ENCODE results near the gene LAMB3.

- TF ChIP-seq POLR2AphosphoS5 (IDR thresholded peaks at IDR 0.05; ENCODE audit: low read depth, low read length), result no peak
- TF ChIP-seq POLR2A (IDR thresholded peaks at IDR 0.05; ENCODE audit: low read depth, low read length), result no peak
- TF ChIP-seq TAF1 (IDR thresholded peaks at IDR 0.05; ENCODE audit: low read depth, low read length), result no peak
- TF ChIP-seq SPI1 (IDR thresholded peaks at IDR 0.05; ENCODE audit: low read depth, low read length), result no peak
- TF ChIP-seq POU2F2 (IDR thresholded peaks at IDR 0.05; ENCODE audit: low read depth, low read length), result no peak
Observed at GRCh38 chr1:209611771-209612570, 40.3 kb downstream of the LAMB3 start.
